ENCODE results near the gene ABCF3. TPM values are rescaled to one million over a fixed set of nuclear protein-coding genes. Genes with fewer than 3 reads are reported as not detected.

The ABCF3 gene
- total RNA-seq, 1 experiment from 2014 or later = 63.6 TPM

GRCh38 chr3:184229394-184230080 is 43.5 kb downstream of the ABCF3 start, which contains the start of gene VWA5B2 (continued):
- TF ChIP-seq HMGXB4 (CRISPR knock-in tag; IDR thresholded peaks at IDR 0.05) = no peak; the same call in 1 of the 2 replicates
- no peak for TF ChIP-seq ZBTB43 (CRISPR knock-in tag; IDR thresholded peaks at IDR 0.05)
- TF ChIP-seq ZNF317 (CRISPR knock-in tag; IDR thresholded peaks at IDR 0.05; ENCODE audit: borderline replicate concordance, low read depth) = no peak
- no peak for TF ChIP-seq CDX4 (CRISPR knock-in tag; IDR thresholded peaks at IDR 0.05; ENCODE audit: borderline replicate concordance)
- no peak for TF ChIP-seq FOXJ3 (CRISPR knock-in tag; IDR thresholded peaks at IDR 0.05; ENCODE audit: borderline replicate concordance)
- TF ChIP-seq, protein P1, sequence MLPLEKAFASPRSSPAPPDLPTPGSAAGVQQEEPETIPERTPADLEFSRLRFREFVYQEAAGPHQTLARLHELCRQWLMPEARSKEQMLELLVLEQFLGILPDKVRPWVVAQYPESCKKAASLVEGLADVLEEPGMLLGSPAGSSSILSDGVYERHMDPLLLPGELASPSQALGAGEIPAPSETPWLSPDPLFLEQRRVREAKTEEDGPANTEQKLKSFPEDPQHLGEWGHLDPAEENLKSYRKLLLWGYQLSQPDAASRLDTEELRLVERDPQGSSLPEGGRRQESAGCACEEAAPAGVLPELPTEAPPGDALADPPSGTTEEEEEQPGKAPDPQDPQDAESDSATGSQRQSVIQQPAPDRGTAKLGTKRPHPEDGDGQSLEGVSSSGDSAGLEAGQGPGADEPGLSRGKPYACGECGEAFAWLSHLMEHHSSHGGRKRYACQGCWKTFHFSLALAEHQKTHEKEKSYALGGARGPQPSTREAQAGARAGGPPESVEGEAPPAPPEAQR (CRISPR knock-in tag; IDR thresholded peaks at IDR 0.05) = no peak

DNA sequence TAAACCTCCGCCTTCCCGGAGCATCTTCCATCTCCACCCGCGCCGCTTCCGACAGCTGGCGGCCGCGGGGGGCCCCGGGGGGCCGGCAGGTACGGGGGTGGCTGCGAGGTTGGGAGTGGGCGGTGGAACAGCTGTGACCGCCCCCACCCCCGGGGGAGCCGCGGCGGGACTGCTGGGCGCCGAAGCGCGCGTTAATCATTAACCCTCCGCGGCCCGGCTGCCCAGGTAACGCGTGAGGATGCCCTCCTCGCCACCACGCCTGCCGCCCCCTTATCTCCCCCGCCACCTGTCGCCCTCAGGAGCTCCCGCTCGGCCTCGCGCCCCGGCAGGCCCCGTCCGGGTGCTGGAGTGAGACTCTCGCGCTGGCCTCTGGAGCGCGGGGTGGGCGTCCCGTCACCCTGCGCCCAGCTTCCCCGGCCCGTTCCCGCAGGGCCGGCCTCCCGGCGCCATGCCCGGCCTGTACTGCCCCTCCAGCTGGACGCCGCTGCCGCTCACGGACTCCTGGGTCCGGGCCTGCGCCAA is 44.1 kb downstream of the ABCF3 start:
- ChIA-PET CTCF (interaction anchor here (1.0 to 5.3 kb wide), 6 partner anchors 9 to 326 kb away, joined by 3 to 88 read pairs (median 6); partner anchors contain the start of genes CAMK2N2 and EEF1AKMT4), POLR2A (interaction anchor here (0.6 kb wide), 2 partner anchors 9 to 351 kb away, joined by 3 to 5 read pairs; no protein-coding TSS in a partner anchor)
- Mint-ChIP-seq H3K27ac (no peak overlapping the region), H3K9me3 (no peaks in the 10 kb centered on the region), H3K27me3 (ENCODE audit: low read depth) (peaks cover 71% of the 10 kb centered on the region), H3K36me3 (no peaks in the 10 kb centered on the region), H3K4me1 (peaks cover 8% of the 10 kb centered on the region; the same call in 1 of the 2 replicates), H3K4me3 (peak overlapping the region; percentile 34; the same call in 1 of the 2 replicates)
- TF ChIP-seq, protein P2, sequence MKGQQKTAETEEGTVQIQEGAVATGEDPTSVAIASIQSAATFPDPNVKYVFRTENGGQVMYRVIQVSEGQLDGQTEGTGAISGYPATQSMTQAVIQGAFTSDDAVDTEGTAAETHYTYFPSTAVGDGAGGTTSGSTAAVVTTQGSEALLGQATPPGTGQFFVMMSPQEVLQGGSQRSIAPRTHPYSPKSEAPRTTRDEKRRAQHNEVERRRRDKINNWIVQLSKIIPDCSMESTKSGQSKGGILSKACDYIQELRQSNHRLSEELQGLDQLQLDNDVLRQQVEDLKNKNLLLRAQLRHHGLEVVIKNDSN (CRISPR knock-in tag; IDR thresholded peaks at IDR 0.05) = no peak
- TF ChIP-seq GTF2I (CRISPR knock-in tag; conservative IDR thresholded peaks at IDR 0.05) (no peak), GABPB1 (CRISPR knock-in tag; IDR thresholded peaks at IDR 0.05) (no peak), TEAD1 (CRISPR knock-in tag; IDR thresholded peaks at IDR 0.05) (no peak), FOXJ3 (CRISPR knock-in tag; IDR thresholded peaks at IDR 0.05; ENCODE audit: borderline replicate concordance) (no peak), ESRRA (CRISPR knock-in tag; IDR thresholded peaks at IDR 0.05; ENCODE audit: borderline replicate concordance) (no peak), ZNF671 (CRISPR knock-in tag; IDR thresholded peaks at IDR 0.05) (no peak), EMX1 (CRISPR knock-in tag; IDR thresholded peaks at IDR 0.05) (no peak)
- TF ChIP-seq, protein P3, sequence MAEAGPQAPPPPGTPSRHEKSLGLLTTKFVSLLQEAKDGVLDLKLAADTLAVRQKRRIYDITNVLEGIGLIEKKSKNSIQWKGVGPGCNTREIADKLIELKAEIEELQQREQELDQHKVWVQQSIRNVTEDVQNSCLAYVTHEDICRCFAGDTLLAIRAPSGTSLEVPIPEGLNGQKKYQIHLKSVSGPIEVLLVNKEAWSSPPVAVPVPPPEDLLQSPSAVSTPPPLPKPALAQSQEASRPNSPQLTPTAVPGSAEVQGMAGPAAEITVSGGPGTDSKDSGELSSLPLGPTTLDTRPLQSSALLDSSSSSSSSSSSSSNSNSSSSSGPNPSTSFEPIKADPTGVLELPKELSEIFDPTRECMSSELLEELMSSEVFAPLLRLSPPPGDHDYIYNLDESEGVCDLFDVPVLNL (CRISPR knock-in tag; IDR thresholded peaks at IDR 0.05; ENCODE audit: borderline replicate concordance, low read depth) = no peak
- ATAC-seq (no peak), DNase-seq (ENCODE audit: low spot score) (no peak)

Data from WTC11 (cell line).